ENCODE measurements around the gene IQGAP2. TPM values are rescaled to one million over a fixed set of nuclear protein-coding genes. Genes with fewer than 3 reads are reported as not detected.

Gene IQGAP2
- total RNA-seq, 1 experiment from 2014 or later: 1.5 TPM

DNA sequence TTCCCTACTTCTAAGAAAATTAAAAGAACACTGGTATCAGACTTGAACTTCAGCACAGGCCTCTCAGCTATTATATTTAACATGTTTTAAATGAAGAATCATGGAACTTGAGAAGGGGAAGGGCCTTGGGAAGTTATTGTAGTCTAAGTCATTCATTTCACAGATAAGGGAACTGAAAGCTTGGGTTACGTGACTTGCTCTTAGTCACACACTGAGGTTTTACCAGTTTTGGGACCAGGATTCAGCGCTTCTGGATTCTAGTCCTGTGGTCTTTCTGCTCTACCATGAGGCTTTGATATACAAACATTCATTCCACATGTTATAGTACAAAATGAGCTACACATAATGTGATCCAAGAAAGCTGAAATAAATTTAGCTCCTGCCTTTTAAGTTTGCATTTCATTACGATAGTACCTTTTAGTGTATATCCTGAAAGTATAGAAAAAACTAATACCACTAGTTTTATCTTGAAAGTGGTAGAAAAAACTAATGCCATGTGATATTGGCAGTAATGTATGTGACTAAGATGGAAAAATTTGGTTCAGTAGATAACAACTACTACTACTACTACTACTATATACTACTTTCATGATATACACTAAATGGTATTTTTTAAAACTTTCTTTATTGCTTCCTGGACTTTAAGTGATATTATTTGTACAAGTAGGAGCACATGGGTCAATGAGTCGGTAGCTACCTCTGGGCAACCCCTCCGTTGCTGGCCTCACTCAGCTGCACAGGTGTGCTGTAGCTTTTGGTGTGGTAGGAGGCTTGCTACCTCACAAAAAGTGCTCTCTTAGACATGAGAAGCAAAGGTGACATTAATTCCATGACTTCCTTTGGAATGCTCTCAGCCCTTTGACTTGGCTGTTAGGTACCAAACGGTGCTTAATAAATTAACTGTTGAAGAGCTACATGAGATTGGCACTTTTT is 179.4 kb downstream of the IQGAP2 start:
- POLR2A ChIA-PET: interaction anchor here (1.3 to 1.6 kb wide), 2 partner anchors 12 to 236 kb away, joined by 3 read pairs; partner anchors contain the start of gene F2RL1
- BruUV-seq (replicated peaks): no TSS peak
- H3K9me3 Mint-ChIP-seq (ENCODE audit: unreplicated experiment): no peaks in the 10 kb centered on the region

DNA sequence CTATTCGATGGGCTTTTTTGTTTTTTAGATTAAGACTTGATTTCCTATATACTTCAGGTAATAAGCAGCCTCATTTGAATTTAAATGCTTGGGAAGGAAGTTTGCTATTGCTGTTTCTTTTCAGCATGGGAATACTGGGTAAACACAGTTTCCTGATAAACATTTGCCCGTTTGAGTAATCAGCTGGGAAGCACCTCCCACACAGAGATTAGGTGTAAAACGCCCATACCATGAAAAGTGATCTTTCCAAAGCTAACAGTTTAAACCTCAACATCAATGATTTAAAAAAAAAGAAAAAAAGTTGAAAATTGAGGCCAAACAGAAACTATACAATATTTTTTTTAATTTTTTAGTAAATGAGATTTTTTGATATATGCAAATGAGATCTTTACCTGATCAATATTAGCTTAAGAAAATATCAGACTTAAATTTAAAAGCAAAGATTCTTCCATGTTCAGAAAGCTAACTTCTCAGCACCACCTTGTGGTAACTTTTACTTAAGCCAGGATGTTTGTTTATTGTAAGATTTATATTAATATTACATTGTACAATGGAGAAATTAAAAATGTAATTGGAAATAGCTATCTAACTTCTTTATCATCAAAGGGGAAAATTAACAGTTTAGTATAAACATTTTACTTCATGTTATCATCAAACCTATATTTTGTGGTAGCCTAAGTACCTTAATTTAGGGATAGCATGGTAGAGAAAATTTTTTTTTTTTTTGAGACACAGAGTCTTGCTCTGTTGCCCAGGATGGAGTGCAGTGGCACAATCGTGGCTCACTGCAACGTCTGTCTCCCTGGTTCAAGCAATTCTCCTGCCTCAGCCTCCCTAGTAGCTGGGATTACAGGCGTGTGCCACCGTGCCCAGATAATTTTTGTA is 180.3 kb downstream of the IQGAP2 start:
- no peak overlapping the region for H3K27ac Mint-ChIP-seq (ENCODE audit: low read depth, unreplicated experiment)
- peaks cover 13% of the 10 kb centered on the region for H3K27me3 Mint-ChIP-seq (ENCODE audit: insufficient read depth, unreplicated experiment)
- H3K4me1 Mint-ChIP-seq (ENCODE audit: insufficient read depth, unreplicated experiment): no peaks in the 10 kb centered on the region
- no peaks in the 10 kb centered on the region for H3K36me3 Mint-ChIP-seq (ENCODE audit: insufficient read depth, unreplicated experiment)
- DNase-seq (ENCODE audit: unreplicated experiment): peak; percentile 27
- ChIA-PET POLR2A (no interaction called here), CTCF (interaction anchor here (0.5 to 3.8 kb wide), 59 partner anchors 8 to 1908 kb away, joined by 3 to 24 read pairs (median 4); partner anchors contain the start of gene IQGAP2)
- H3K4me3 Mint-ChIP-seq (ENCODE audit: unreplicated experiment): no peak overlapping the region
- BruUV-seq (replicated peaks): no TSS peak
- TF ChIP-seq CTCF (IDR thresholded peaks at IDR 0.05; ENCODE audit: unreplicated experiment): peak; percentile 52
- no peaks in the 10 kb centered on the region for H3K9me3 Mint-ChIP-seq (ENCODE audit: unreplicated experiment)
- intact Hi-C loops (cut with micrococcal nuclease): loop anchor here (1.0 to 5.0 kb wide), 3 partner anchors 180 to 326 kb away; partner anchors contain the start of gene IQGAP2

More for the DNA sequence above, 179.4 kb downstream of the IQGAP2 start:
- Mint-ChIP-seq H3K4me1 (ENCODE audit: insufficient read depth, unreplicated experiment) (no peaks in the 10 kb centered on the region), H3K27ac (ENCODE audit: low read depth, unreplicated experiment) (no peak overlapping the region), H3K36me3 (ENCODE audit: insufficient read depth, unreplicated experiment) (no peaks in the 10 kb centered on the region), H3K4me3 (ENCODE audit: unreplicated experiment) (no peak overlapping the region), H3K27me3 (ENCODE audit: insufficient read depth, unreplicated experiment) (peaks cover 13% of the 10 kb centered on the region)
- intact Hi-C loops (cut with micrococcal nuclease): loop anchor here (1.0 to 5.0 kb wide), 3 partner anchors 179 to 325 kb away; partner anchors contain the start of gene IQGAP2
- TF ChIP-seq CTCF (IDR thresholded peaks at IDR 0.05; ENCODE audit: unreplicated experiment): no peak
- CTCF ChIA-PET: interaction anchor here (0.5 to 3.8 kb wide), 44 partner anchors 9 to 1313 kb away, joined by 3 to 24 read pairs (median 4); partner anchors contain the start of gene IQGAP2
- DNase-seq (ENCODE audit: unreplicated experiment): no peak

DNA sequence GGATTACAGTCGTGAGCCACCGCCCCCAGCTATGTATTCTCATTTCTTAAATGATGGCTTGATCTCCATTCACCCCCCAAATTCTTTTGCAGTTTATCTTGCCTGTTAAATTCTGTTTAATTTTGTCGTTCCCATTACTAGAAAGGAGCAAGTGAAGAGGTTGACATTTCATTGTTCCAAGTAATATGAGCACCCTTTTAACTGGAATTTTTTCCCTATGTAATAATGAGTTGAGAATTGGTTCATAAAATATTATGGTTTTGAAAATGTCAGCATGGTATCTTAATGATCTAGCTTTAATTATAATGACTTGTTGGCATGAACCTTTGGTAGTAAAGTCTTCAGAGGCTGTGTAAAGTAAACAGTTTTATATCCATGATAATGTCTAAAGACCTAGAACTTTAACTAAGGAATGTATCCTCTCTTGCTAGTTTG is 182.7 kb downstream of the IQGAP2 start:
- intact Hi-C loops (cut with micrococcal nuclease): no loop called here
- no peak for DNase-seq (ENCODE audit: unreplicated experiment)
- no TSS peak for BruUV-seq (replicated peaks)
- Mint-ChIP-seq H3K4me1 (ENCODE audit: insufficient read depth, unreplicated experiment) (no peaks in the 10 kb centered on the region), H3K4me3 (ENCODE audit: unreplicated experiment) (no peak overlapping the region), H3K36me3 (ENCODE audit: insufficient read depth, unreplicated experiment) (no peaks in the 10 kb centered on the region), H3K27me3 (ENCODE audit: insufficient read depth, unreplicated experiment) (peaks cover 31% of the 10 kb centered on the region), H3K9me3 (ENCODE audit: unreplicated experiment) (no peaks in the 10 kb centered on the region), H3K27ac (ENCODE audit: low read depth, unreplicated experiment) (no peak overlapping the region)
- ChIA-PET CTCF (interaction anchor here (1.2 kb wide), 1 partner anchor 248 kb away, joined by 4 read pairs; no protein-coding TSS in a partner anchor), POLR2A (no interaction called here)
- TF ChIP-seq CTCF (IDR thresholded peaks at IDR 0.05; ENCODE audit: unreplicated experiment): no peak
